ENCODE data around the gene MAST1. TPM values are rescaled to one million over a fixed set of nuclear protein-coding genes. Genes with fewer than 3 reads are reported as not detected.
"Not testable (repeated sequence)": the region's sequence is repeated elsewhere in the genome, so short reads cannot be mapped to it uniquely, and the experiment has no call there.

The MAST1 gene
- total RNA-seq, 1 experiment from 2014 or later: not detected

DNA sequence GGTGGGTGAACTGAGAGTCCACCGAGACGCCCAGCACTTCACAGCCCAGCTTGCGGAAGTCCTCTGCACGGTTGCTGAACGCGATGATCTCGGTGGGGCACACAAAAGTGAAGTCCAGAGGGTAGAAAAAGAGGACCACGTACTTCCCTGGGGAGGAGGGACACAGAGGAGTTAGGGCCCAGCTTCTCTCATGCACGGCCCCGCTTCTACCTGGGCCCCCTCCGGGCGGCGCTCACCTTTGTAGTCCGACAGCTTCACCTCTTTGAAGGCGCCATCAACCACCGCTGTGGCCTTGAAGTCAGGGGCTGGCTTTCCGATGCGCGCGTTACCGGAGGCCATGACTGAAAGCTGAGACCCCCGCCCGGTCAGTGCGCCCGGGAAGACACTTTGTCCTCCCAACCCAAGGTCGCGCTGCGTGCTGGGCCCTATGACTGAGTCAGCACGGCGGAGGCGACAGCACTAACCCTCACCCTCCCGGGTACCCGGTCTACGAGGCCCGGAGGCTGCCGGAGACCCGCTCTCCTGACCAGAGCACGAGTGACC lies 37.3 kb upstream of the MAST1 start:
- DNase-seq (ENCODE audit: low read depth): no peak

DNA sequence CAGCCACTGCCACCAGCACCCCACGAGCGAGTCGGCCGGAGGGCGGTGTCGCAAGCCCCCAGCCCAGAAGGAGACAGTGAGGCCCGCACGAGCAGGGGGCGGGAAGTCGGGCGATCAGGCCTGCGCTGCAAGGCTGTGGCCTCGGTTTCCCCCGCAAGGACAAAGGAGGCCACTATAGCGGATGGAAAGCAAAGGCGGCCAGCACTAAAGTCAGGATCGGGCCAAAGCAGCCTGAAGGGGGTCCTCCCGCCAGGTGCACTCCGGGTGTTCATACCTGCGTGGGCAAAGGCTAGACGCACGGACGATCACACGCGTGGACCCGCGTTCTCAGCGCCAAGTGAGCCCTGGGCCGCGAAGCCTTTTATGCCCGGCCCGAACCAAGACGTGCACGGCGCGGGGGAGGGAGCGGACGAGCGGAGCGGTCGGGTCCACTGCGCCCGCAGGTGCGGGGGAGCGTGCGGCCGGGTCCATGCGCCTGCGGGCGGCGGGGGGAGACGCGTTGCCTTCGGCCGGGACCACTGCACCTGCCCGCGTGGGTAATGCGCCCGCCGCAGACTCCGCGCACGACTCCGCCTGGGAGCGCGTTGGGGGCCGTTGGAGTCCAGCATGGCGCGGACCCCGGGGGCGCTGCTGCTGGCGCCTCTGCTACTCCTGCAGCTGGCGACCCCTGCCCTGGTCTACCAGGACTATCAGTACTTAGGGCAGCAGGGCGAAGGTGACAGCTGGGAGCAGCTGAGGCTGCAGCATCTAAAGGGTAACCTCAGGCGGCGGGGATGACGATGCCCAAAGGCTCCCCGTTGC lies 36.6 kb upstream of the MAST1 start, which contains the start of the genes PRDX2 and THSD8:
Gene PRDX2, minus strand, starts transcription at position 335 of the 801 bp plus-strand sequence. CDS start 539 bp downstream, outside the sequence.
Gene THSD8, plus strand, starts transcription at position 604 of the 801 bp plus-strand sequence. Its CDS starts 3 bp downstream, at position 607.
- peak; percentile 51 for DNase-seq (ENCODE audit: low read depth)

DNA sequence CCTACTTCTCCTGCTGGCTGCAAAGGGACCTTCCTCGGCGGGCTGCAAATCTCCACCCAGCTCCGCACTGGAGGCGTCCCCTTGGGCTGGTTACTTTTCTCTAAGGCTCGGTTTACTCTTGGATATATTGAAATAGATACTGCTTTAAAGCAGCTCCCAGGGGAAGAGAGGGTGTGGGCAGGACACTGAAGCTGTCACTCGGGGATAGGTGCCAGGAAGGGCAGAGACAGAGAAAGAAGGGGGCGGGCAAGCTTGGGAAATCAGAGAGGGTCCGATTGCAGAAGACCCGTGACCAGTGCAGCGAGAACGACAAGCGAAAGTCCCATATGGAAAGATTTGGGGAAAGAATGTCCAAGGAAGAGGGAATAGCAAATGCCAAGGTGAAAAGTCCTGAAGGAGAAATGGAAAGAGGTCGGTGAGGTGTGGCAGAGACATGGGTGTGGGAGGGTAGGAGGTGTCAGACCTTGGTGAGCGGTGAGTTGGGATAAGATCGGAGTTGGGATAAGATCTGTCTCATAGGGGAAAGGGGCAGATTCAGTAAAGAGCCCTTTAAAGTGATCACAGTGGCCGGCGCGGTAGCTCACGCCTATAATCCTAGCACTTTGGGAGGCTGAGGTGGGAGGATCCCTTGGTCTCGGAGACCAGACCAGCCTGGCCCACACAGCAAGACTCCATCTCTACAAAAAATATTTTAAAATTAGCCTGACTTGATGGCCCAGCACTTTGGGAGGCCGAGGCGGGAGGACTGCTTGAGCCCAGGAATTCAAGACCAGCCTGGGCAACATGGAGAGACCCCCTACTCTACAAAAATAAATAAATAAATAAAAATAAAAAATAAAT lies 35.8 kb upstream of the MAST1 start:
- DNase-seq (ENCODE audit: low read depth): no peak

DNA sequence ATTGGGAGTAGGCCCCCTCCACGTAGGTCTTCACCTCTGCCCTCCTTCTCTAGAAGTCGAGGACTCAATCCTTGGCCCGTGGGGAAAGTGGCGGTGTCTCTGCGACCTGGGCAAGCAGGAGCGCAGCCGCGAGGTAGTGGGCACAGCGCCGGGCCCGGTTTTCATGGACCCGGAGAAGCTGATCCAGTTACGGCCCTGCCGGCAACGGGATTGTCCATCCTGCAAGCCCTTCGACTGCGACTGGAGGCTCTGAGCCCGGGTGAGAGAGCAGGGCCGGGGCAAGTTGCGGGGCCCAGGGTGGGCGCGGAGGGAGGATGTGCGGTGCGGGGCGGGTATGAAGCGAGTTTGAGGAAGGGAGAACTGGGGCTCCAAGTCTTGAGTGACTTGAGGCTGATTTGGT lies 34.3 kb upstream of the MAST1 start:
- no peak for DNase-seq (ENCODE audit: low read depth)

DNA sequence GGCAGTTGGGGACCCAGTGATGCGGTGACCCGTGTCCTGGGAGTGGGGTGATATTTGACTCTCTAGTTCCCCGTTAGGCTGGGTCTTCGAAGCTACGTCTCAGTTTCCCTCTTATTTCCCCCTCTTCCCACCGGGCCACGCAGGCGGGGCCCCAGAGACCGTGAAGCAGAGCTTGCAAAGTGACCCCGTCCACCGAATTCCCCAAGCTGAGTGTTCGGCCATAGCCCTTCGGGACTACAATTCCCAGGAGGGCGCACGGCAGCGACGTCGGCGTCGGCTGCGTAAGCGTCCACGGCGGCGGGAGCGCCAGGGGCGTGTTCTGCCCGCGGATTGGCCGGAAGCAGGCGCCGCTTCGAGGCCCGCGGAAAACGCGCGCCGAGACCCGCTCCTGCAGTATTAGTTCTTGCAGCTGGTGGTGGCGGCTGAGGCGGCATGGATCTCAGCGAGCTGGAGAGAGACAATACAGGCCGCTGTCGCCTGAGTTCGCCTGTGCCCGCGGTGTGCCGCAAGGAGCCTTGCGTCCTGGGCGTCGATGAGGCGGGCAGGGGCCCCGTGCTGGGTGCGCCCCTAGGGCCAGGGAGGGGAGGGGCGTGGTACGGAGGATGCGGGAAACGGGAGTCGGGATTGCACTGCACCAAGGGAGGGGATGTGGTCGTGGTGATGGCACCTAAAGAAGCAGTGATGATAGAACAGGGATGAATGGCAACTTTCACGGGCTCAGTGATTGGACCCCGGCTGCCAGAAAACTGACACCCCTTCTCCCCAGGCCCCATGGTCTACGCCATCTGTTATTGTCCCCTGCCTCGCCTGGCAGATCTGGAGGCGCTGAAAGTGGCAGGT lies 31.9 kb upstream of the MAST1 start, which contains the start of gene RNASEH2A:
Gene RNASEH2A, plus strand, starts transcription at position 343 of the 840 bp plus-strand sequence. Its CDS starts 90 bp downstream, at position 433.
- DNase-seq (ENCODE audit: low read depth): peak; percentile 87

DNA sequence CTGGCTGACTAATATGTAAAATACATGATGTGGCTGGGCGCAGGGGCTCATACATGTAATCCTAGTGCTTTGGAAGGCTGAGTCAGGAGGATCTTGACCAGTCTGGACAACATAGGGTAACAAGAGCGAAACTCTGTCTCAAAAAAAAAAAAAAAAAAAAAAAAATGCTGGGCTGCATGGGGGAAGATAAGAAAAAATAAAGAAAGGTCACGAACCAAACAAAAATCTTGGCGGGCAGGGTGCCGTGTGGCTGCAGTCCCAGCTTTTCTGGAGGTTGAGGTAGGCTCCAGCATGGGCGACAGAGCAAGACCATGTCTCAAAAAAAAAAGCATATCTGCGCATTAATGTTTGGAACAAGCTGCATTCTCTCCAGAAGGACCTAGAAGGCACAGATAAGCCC lies 23.2 kb upstream of the MAST1 start:
- DNase-seq (ENCODE audit: low read depth): no peak

GRCh38 chr19:12817188-12817587 lies 21.1 kb upstream of the MAST1 start:
- not testable (repeated sequence) for DNase-seq (ENCODE audit: low read depth)

DNA sequence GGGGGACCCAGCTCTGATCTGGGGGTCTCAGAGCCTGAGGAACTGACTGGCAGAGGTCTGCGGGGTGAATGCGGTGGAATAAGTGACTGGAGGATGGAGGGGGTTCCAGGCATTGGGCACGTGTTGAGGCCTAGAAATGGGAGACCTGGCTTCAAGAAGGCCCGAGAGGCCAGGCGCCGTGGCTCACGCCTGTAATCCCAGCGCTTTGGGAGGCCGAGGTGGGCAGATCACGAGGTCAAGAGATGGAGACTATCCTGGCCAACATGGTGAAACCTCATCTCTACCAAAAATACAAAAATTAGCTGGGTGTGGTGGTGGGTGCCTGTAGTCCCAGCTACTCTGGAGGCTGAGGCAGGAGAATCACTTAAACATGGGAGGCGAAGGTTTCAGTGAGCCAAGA lies 20.5 kb upstream of the MAST1 start:
- not testable (repeated sequence) for DNase-seq (ENCODE audit: low read depth)

DNA sequence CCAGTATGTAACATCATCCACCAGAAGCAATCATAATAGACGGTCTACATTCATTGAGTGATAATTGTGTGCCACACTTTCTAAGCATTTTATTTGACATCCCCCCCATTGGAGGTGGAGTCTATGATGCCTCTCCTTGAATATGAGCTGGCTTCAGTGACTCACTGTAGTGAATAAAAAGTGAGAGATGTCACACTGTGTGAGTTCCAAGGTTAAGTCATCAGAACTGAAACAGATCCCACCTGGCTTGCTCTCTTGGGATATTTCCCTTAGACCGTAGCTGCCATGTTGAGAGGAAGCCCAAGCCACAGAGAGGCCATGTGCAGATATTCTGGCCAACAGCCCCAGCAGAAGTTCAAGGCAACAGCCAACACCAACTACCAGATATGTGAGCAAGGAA lies 16.6 kb upstream of the MAST1 start:
- peak; percentile 25 for DNase-seq (ENCODE audit: low read depth)

- DNase-seq (ENCODE audit: low read depth): no peak
These were observed 12.8 kb upstream of the MAST1 start for GRCh38 chr19:12825254-12826131.

DNA sequence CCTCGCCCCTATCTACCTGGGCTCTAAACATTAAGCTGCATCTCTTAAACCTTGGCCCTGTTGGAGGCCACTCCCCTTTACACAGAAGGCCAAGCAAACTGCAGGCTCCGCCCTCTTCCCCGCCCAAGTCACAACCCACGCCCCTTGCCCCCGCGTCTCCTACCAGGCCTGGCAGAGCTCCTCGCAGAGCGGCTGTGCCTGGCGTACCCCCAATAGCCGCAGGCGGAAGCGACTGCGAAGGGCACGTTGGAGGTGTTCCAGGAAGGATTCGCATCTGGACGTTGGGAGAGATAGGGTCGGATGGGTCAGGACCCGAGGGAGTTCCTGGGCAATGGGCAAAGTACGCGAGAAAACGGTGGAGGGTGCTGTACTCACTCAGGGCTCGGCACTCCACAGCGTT lies 9.8 kb upstream of the MAST1 start:
- no peak for DNase-seq (ENCODE audit: low read depth)

DNA sequence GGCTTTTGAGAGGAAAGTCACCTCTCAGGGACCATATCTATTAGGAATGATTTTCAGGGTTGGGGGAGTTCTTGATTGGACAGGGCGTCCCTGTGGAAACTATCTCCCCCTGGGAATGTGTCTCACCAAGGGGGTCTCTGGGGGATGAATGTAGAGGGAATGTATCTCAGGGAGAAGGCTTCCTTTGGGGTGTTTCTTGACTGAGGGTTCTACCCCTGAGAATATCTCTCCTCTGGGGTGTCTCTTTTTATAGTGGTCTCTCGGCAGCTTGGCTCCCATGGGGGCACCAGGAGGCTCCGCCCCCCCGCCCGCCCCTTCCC lies 4.9 kb upstream of the MAST1 start:
- DNase-seq (ENCODE audit: low read depth): no peak

DNA sequence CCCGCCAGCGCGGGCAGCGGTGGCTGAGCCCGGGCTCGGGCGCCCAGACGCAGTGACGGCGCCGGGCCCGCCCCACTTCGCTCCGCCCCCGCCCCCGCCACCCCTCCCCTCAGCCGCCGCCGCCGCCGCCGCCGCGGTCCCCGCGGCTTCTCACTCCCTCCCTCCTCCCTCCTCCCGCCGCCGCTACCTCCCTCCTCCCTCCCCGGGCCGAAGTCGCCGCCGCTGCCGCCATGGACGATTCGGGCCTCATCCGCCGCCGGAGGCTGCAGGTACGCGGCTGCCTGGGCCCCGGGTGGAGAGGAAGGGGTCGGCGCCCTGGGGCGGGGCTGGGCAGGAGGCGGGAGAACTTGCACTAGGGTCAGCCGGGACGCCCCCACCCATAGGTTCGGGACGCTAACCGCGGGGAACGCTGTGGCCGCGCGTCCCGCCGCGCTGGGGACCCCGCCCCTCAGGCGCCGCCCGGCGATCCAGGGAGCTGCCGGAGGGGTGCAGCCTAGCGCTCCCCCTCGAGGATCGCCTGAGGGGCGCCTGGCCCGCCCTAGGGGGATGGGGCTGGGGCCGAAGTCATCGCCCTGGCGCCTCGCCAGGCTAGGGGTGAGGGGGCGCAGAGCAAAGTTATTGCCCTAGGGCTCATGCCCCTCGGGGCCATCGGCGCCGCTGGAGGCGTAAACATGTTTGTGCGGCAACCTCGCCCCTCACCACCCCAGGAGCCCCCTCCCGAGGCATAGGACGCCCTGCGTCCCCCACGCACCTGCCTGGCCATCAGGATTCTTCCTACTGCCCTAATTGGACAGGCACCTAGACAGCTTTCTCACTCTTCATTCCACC lies 4.4 kb upstream of the MAST1 start:
- DNase-seq (ENCODE audit: low read depth): no peak

DNA sequence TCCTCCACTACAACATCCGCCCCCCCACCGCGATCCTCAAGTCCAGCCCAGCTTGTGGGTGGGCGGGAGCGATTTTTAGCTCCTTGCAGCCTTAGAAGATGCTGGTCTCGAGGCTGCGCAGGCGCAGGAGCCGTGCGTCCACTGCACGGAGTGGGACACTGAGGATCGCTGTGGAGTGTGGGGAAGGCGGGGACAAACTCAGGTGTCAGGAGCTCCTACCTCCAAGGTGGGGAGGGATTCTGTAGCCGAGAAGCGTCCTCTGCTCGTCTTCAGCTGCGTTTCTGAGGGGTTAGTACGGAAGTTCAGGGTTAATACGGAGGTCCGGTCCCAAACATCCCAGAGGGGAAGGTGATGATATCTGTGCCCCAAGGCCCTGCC lies 3.8 kb upstream of the MAST1 start, which contains the start of gene RTBDN:
Gene RTBDN, minus strand, starts transcription at position 14 of the 378 bp plus-strand sequence. CDS start 4,600 bp downstream, outside the sequence.
- no peak for DNase-seq (ENCODE audit: low read depth)

- no peak for DNase-seq (ENCODE audit: low read depth)
These were observed 3.1 kb upstream of the MAST1 start for GRCh38 chr19:12834976-12835757.

DNA sequence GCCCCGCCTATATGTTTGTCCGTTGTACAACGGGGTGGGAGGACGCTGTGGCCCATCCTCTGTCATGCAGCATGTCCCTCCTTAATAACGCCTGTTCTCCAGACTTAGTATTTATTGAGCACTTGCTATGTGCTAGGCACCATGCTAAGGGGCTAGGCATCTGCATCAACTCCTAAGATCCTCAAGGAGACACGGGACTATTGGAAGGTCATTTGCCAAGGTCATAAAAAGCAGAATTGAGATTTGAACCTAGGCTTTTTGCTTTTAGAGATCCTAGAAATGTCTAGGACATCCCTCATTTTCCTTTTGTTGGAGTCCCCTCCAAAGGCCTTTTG lies 1.8 kb upstream of the MAST1 start:
- no peak for DNase-seq (ENCODE audit: low read depth)

DNA sequence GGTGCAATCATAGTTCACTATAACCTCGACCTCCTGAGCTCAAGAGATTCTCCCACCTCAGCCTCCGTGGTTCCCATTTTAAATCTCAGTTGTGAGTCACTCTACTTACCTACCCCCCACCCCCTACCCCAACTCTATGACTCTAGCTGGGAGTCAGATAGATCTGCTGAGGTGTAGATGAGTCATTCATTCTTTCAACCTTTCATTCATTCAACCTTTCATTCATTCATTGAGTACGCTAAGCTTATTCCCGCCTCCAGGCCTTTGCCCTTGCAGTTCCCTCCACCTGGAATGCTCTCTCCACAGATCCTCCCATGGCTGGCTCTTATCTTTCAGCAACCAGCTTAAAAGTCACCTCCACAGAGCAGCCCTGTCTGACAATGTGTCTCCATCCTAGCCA lies 1.1 kb upstream of the MAST1 start:
- DNase-seq (ENCODE audit: low read depth): no peak

- DNase-seq (ENCODE audit: low read depth): no peak
These were observed 806 bp downstream of the MAST1 start for GRCh38 chr19:12838886-12839756.
